Adrenal gland (tissue), 12 donors: ENCODE measurements around the gene CTTN. TPM values are rescaled to one million over a fixed set of nuclear protein-coding genes. Genes with fewer than 3 reads are reported as not detected.

ENCODE experiments used
- DNase-seq, 7 donors: peaks; one replicate each; pipeline ENCODE4 v3.0.0-alpha.2; 2019 to 2020
- H3K27ac ChIP-seq, 5 donors: fragments of 200-600 bp; sonication (generic) in 4 of 5; 1 replicate in 3 of 5; 2 replicates in 2 of 5; pipeline versions ENCODE4 v1.5.1 to v1.8.0; 2016 to 2020; ENCODE audit warnings: mild to moderate bottlenecking in 1 of 5
- H3K27me3 ChIP-seq: fragments of 200-600 bp; 2 replicates; pipeline ENCODE4 v1.8.0; 2021
- H3K36me3 ChIP-seq, 2 donors: fragments of 200-600 bp; replicated peaks in 1 of 2; 1 replicate in 1 of 2; 2 replicates in 1 of 2; pipeline versions ENCODE4 v1.5.1 to v1.8.0; 2018 to 2022
- H3K4me1 ChIP-seq, 2 donors: fragments of 200-600 bp; replicated peaks in 1 of 2; 1 replicate in 1 of 2; 2 replicates in 1 of 2; pipeline versions ENCODE4 v1.5.1 to v1.8.0; 2018 to 2021
- H3K4me3 ChIP-seq, 4 donors: fragments of 200-600 bp; sonication (generic) in 3 of 4; one replicate each; pipeline ENCODE4 v1.5.1; 2016 to 2018
- H3K9me3 ChIP-seq, 3 donors: fragments of 200-600 bp; sonication (generic) in 1 of 3; replicated peaks in 1 of 3; 1 replicate in 2 of 3; 2 replicates in 1 of 3; pipeline versions ENCODE4 v1.5.1 to v1.8.0; 2016 to 2021
- POLR2A ChIP-seq, 2 donors: fragments of 450-650 bp; IDR thresholded peaks; one replicate each; pipeline ENCODE4 v1.6.1; 2017; ENCODE audit warnings: antibody characterized with exemption in 2 of 2, mild to moderate bottlenecking in 2 of 2, moderate library complexity in 1 of 2
- WGBS, 4 donors: extraction: QIAGEN DNeasy Blood & Tissue Kit in 2 of 4; methylation state at CpG; one replicate each; pipeline versions ENCODE4 v1.1.5 to v1.1.7; 2013 to 2017; 5-methylcytosine and 5-hydroxymethylcytosine counted together
- intact Hi-C, 2 donors: fragments of 100-400 bp; cut with DNase I; formaldehyde crosslinking; loops; one replicate each; pipeline versions ENCODE4 v1.14.1 to v1.15.0; 2022 to 2023
- polyA plus RNA-seq, 3 donors: library from polyadenylated mRNA; stranded (reverse); fragments of 200-250 nt in 2 of 3; fragments of 350-450 nt in 1 of 3; fragmentation: Illumina TruSeq in 1 of 3; extraction: RNeasy Lipid Tissue Mini Kit (QIAGEN cat#74804) in 1 of 3; gene quantifications; one replicate each; pipeline ENCODE4 v1.2.3, GENCODE V29; 2013 to 2014
- total RNA-seq, 9 donors: library from RNA; depleted of rRNA in 4 of 9; stranded (reverse); fragments of >200 nt in 4 of 9; fragments of 120-200 nt in 1 of 9; fragmentation: NEBNext Ultra II Directional in 1 of 9; extraction: Animal tissue kit (Norgen Biotek cat#: 25700) in 1 of 9; gene quantifications; one replicate each; pipeline versions ENCODE4 v1.1.0 to v1.2.4, GENCODE V29; 2013 to 2023
- TF ChIP-seq, protein P1 (sequence below), 6 experiments: fragments of 450-650 bp in 4 of 6; fragments of 200-600 bp in 2 of 6; sonication (generic) in 1 of 6; IDR thresholded peaks; 1 replicate in 5 of 6; 2 replicates in 1 of 6; pipeline versions ENCODE4 v1.5.1 to v1.8.0; 2016 to 2021; ENCODE audit warnings: antibody characterized with exemption in 6 of 6, mild to moderate bottlenecking in 2 of 6, moderate library complexity in 1 of 6
- donor health status: healthy with polysubstance abuse.
- donor health status: Bipolar disorder and iron deficiency.
- donor health status: DM: yes; HTN: yes; CAD: no.
- donor health status: DM: no; HTN: no; CAD: no.
- donor health status: DM: no; HTN: no; CAD: no.
- donor health status: DM: yes; HTN: yes; CAD: no.

The CTTN gene
- total and polyA plus RNA-seq, 12 donors: 157 to 419 (median 266) TPM

GRCh38 chr11:70474710-70475109, 76.4 kb downstream of the CTTN start:
- Histone ChIP-seq H3K27me3 (no peaks in the 10 kb centered on the region), H3K27ac (no peak overlapping the region), H3K4me1 (no peaks in the 10 kb centered on the region), H3K36me3 (no peaks in the 10 kb centered on the region), H3K9me3 (no peaks in the 10 kb centered on the region), H3K4me3 (no peak overlapping the region)
- intact Hi-C loops: no loop called here
- no peak for TF ChIP-seq POLR2A (IDR thresholded peaks at IDR 0.05)
- TF ChIP-seq, protein P1, sequence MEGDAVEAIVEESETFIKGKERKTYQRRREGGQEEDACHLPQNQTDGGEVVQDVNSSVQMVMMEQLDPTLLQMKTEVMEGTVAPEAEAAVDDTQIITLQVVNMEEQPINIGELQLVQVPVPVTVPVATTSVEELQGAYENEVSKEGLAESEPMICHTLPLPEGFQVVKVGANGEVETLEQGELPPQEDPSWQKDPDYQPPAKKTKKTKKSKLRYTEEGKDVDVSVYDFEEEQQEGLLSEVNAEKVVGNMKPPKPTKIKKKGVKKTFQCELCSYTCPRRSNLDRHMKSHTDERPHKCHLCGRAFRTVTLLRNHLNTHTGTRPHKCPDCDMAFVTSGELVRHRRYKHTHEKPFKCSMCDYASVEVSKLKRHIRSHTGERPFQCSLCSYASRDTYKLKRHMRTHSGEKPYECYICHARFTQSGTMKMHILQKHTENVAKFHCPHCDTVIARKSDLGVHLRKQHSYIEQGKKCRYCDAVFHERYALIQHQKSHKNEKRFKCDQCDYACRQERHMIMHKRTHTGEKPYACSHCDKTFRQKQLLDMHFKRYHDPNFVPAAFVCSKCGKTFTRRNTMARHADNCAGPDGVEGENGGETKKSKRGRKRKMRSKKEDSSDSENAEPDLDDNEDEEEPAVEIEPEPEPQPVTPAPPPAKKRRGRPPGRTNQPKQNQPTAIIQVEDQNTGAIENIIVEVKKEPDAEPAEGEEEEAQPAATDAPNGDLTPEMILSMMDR (IDR thresholded peaks at IDR 0.05): no peak
- no peak for DNase-seq
- WGBS, 4 donors: 83 to 92% (median 91%) methylated on average over 6 to 8 of the region's 8 CpGs

DNA sequence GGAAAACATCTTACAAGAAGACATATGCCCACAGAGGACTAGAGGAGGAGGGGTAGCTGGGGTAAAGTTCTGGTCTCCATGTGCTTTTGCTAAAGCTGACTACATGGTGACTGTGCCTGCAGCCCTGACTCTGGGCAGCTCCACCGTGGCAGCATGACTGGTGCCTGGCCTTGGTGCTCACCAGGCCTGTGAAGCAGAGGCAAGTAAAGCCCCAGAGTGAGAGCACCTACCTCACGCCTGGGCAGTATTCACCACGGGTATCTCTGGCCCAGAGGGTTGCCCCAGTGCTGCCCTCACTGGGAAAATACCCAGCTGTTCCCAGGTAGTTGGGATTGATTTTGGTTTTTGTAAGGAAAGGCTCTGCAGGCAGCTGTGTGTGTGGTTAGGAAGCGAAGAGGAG, 78.3 kb downstream of the CTTN start:
- WGBS, 4 donors: 60 to 79% (median 71%) methylated on average over 3 to 4 of the region's 4 CpGs
- intact Hi-C loops: no loop called here
- Histone ChIP-seq H3K9me3 (no peaks in the 10 kb centered on the region), H3K27me3 (no peaks in the 10 kb centered on the region), H3K27ac (no peak overlapping the region), H3K4me3 (no peak overlapping the region), H3K36me3 (no peaks in the 10 kb centered on the region), H3K4me1 (no peaks in the 10 kb centered on the region)
- peak; percentile 64 to 86 (median 77) for DNase-seq
- no peak for TF ChIP-seq POLR2A (IDR thresholded peaks at IDR 0.05)
- TF ChIP-seq, protein P1 (IDR thresholded peaks at IDR 0.05): no peak

DNA sequence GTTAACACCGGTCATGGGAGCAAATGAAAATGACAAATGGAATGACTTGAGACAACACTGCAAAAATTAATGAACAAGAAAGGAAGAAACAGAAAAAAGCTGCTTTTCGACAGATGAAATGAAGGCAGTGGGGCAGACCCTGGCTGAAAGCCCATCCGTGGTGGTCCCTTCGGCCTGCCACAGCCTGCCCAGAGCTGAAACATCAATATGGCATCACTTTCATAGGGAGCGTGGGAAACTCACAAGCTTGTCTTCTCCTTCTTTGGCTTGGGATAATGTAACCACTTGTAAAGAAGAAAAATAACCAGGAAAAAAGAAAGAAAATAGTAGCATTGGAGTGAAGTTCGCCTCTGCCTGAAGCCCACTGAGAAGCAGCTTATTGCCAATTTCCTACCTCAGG, 78.8 kb downstream of the CTTN start:
- H3K27ac ChIP-seq: no peak overlapping the region
- DNase-seq: no peak
- H3K36me3 ChIP-seq: no peaks in the 10 kb centered on the region
- H3K27me3 ChIP-seq: no peaks in the 10 kb centered on the region
- 89 to 94% (median 91%) methylated on average over 6 of the region's 6 CpGs for WGBS, 4 donors
- TF ChIP-seq POLR2A (IDR thresholded peaks at IDR 0.05): no peak
- TF ChIP-seq, protein P1 (IDR thresholded peaks at IDR 0.05): no peak
- H3K4me3 ChIP-seq: no peak overlapping the region
- H3K9me3 ChIP-seq: no peaks in the 10 kb centered on the region
- peaks cover 0 to under 1% of the 10 kb centered on the region in 2 donors for H3K4me1 ChIP-seq
- intact Hi-C loops: no loop called here

DNA sequence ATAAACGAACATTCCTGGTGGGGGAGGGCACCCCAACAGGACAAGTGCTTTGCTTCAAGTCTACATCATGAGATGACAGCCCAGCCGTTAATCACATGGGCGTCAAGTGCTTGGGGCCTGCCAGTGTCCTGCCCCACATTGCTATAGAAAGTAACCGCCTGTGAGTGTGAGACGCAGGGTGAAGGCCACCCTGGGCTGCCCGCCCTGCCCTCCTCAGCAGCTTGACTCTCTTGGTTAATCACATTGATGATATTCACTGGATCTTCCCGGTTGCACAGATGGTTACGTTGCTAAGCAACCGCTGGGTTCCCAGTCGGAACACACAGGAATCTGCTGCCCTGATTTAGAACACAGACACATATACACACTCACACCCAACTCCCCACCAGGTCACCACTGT, 79.3 kb downstream of the CTTN start:
- intact Hi-C loops: no loop called here
- 77 to 81% (median 80%) methylated on average over 8 to 10 of the region's 10 CpGs for WGBS, 4 donors
- H3K4me1 ChIP-seq: peaks cover 4 to 5% of the 10 kb centered on the region in 2 donors

More for the DNA sequence above, 79.3 kb downstream of the CTTN start:
- no peaks in the 10 kb centered on the region for H3K36me3 ChIP-seq
- no peak overlapping the region for H3K27ac ChIP-seq
- TF ChIP-seq, protein P1 (IDR thresholded peaks at IDR 0.05): no peak
- no peak for TF ChIP-seq POLR2A (IDR thresholded peaks at IDR 0.05)
- H3K4me3 ChIP-seq: no peak overlapping the region
- no peaks in the 10 kb centered on the region for H3K27me3 ChIP-seq
- H3K9me3 ChIP-seq: no peaks in the 10 kb centered on the region
- DNase-seq: peak in 1 of 7 donors; percentile 81
